Kidney capillary endothelial cell (primary cell): Measurements from ENCODE around the gene KRTCAP2.
A peak's percentile ranks its signal among the peaks of the same experiment; 100 is the strongest.

Experiments used
- DNase-seq: peaks from one replicate; pipeline ENCODE4 v3.0.0-alpha.2; 2018; ENCODE audit warnings: low spot score

Gene KRTCAP2

DNA sequence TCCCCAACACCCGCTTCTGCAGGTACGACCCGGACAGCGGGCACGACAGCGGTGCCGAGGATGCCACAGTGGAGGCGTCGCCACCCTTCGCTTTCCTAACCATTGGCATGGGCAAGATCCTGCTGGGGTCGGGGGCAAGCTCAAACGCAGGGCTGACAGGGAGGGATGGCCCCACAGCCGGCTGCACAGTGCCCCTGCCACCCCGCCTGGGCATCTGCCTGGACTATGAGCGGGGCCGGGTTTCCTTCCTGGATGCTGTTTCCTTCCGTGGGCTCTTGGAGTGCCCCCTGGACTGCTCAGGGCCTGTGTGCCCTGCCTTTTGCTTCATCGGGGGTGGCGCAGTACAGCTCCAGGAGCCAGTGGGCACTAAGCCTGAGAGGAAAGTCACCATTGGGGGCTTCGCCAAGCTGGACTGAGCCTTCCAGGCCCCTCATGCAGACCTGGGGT, 10.7 kb upstream of the KRTCAP2 start:
- no peak for DNase-seq

- DNase-seq = no peak
Observed at GRCh38 chr1:155182052-155182550, 9.0 kb upstream of the KRTCAP2 start.

DNA sequence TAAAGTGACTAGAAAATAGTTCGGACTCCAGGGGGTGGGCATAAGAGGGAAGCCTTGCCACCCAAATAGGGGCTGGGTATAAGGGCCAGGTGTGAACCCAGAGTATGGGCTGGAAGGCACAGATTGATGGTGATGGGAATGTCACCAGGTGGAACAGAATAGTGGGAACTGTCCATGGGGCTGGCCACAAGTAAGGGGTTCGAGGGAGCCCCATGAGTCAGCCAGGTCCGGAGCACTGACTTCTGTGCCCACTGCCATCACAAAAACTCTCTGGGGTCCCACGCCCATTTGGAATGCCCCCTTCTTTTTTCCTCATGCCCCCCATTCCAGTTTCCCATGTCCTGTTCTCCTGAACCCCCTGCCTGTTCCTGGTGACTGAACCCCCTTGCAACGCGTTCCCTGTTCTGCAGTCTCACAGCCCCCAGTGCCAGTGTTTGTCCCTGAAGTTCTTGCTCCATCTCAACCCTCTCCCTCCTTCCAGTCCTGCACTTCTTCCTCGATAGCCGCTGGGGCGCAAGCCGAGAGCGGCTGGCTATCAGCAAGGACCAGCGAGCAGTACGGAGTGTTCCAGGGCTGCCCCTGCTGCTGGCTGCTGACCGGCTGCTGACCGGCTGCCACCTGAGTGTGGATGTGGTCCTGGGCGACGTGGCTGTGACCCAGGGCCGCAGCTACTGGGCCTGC, 8.4 kb upstream of the KRTCAP2 start:
- DNase-seq = no peak

GRCh38 chr1:155179112-155180031, 6.3 kb upstream of the KRTCAP2 start:
- no peak for DNase-seq

DNA sequence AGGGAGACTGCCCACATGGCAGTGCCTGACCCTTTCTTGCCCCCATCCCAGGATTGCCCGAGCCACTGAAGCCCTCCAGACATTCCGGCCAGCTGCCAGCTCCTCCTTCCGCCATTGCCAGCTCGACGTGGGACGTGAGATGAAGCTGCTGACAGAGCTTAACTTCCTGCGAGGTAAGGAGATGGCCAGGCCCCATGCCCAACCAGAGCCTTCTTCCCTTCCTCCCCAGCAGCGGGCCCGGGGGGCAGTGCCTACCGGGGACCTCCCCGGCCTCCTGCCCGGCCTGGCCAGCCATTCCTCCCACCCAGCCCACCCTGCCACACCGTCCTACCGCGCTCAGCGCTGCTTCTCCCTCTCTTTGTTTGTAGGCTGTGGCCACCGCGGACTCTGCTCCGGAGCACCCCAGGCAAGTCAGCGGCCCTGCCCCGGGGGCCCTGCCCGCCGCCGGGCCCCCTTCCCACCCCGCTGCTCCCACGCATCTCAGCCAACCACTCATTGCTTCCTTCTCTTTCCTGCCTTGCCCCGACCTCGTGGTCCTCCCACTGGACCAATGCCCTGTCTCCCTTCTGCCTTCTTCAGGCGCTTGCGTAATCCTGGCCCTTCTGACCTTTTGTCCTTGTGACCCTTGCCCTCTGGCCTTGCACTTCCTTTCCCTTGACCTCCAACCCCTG, 5.5 kb upstream of the KRTCAP2 start:
- no peak for DNase-seq

DNA sequence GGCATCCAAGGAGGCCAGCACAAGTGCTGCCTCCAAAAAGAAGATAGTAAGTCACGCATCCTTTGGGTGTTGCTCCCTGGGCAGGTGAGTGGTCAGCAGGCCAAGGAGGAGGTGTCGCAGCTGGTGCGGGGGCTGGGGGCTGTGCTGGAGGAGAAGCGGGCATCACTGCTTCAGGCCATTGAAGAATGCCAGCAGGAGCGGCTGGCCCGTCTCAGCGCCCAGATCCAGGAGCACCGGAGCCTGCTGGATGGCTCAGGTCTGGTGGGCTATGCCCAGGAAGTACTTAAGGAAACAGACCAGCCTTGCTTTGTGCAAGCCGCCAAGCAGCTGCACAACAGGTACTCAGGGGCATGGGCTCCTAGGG, 4.8 kb upstream of the KRTCAP2 start:
- no peak for DNase-seq

DNA sequence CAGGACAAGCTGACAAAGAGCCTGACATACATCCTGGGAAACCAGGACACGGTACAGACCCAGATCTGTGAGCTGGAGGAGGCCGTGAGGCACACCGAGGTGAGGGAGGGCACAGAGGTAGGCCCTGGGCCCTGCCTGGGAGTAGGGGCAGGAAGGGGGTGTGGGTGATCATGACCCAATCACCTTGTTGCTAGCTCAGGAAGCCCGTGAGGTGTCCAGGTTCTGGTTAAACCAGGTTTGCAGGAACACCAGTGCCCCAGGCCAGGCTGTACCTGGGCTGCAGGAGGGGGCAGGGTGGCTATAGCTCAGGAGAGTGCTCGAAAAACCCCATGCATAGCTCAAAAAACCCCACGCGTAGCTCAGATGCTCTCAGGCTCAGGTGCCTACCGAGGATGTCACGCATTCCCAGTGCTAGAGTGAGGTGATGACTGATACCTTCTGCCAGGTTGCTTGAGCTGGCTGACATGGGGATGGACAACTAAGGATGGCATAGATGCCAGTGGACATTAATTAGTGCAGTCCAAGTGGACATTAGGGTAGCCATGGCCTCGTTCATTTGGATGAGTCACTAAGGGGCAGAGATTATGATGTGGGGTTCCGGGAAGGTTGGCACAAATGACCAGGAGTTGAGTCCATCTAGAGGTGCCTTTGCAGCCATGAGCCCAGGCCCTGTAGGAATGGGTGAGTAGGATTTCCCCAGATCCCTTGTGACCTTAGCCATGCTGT, 4.3 kb upstream of the KRTCAP2 start:
- DNase-seq = no peak

DNA sequence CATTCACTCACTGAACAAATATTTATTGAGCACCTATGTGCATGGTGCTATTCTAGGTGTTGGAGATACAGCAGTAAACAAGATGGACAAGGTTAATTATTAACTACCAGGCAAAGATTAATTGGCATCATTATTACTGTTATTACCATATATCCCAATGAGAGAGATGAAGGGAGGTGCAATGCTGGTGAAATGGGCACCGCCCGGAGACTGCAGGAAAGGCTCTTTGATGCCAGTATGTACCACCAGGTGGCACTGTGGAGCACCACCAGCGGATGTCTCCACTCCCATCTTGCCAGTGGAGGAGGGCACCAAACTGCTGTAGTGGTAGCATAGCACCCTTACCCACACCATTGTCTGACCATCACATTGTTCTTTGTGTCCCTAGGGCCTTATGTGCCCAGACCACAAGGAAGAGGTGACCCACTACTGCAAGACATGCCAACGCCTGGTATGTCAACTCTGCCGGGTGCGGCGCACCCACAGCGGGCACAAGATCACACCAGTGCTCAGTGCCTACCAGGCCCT, 3.5 kb upstream of the KRTCAP2 start:
- peak; percentile 75 for DNase-seq

DNA sequence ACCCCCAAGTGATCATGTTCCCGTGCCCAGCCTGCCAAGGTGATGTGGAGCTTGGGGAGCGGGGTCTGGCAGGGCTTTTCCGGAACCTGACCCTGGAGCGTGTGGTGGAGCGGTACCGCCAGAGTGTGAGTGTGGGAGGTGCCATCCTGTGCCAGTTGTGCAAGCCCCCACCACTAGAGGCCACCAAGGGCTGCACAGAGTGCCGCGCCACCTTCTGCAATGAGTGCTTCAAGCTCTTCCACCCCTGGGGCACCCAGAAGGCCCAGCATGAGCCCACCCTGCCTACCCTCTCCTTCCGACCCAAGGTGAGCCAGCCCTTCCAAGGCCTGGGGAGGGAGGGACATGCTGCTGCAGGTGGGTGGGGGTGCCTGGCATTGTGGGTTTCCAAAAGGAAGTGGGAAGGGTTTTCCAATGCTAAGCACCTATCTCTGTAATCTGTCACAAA, 2.8 kb upstream of the KRTCAP2 start:
- no peak for DNase-seq

DNA sequence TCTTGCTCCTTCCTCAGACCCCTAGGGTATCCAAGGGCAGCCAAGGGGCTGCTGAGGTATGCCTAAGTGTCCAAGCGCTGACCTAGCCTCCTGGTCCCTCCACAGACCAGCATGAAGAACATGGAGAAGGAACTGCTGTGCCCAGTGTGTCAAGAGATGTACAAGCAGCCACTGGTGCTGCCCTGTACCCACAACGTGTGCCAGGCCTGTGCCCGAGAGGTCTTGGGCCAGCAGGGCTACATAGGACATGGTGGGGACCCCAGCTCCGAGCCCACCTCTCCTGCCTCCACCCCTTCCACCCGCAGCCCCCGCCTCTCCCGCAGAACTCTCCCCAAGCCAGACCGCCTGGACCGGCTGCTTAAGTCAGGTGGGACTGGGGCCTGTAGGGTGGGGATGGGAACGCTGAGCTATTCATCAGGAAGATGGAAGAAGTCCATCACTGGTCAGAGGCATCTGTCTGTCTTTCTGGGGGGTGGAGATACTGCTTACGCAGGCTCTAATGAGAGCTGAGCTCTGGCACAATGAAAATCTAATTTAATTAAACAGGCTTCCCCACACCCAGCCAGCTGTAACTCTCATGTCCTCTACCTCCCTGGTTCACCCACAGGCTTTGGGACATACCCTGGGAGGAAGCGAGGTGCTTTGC, 2.3 kb upstream of the KRTCAP2 start:
- no peak for DNase-seq

GRCh38 chr1:155174324-155175280, 1.5 kb upstream of the KRTCAP2 start:
- no peak for DNase-seq

DNA sequence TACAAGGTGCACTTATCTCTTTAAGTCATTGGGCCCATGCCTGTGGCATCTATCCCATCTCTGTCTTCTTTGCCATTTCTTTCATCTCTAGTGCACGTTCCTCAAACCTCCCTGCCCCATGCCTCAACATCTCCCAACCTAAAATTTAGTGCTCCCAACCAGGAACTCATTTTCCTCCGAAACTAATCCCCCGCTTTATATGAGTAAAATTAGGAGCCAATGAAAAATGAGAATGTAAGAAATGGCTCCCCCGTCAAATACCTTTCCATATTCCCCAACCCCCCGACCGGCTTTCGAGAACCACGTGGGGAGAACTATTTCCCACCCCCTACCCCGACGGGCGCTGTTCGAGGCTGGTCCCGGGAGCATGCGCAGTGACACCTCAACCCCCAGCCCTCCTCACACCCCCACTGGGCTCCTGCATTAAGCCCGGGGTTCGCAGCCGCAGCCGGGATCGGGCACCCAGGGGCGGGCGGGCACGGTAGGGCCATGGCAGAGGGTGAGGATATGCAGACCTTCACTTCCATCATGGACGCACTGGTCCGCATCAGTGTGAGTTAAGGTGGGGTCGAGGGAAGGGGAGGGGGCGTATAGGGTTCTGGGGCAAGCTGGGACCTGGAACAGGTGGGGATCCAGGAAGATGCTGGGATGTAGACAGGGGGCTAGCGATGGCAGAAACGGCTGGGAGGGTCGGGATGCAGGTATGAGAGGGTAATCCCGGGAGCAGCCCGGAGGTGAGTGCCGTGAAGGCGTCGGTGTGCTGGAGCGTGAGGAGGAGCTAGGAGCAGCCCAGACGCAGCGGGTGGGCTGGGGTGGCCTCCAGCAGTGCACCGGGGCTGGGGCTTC, 597 bp upstream of the KRTCAP2 start, which contains the start of gene TRIM46:
TSS of gene TRIM46 (plus strand) at position 372 of the 846 bp plus-strand sequence. CDS start at position 490, 118 bp downstream.
- peak; percentile 58 for DNase-seq

DNA sequence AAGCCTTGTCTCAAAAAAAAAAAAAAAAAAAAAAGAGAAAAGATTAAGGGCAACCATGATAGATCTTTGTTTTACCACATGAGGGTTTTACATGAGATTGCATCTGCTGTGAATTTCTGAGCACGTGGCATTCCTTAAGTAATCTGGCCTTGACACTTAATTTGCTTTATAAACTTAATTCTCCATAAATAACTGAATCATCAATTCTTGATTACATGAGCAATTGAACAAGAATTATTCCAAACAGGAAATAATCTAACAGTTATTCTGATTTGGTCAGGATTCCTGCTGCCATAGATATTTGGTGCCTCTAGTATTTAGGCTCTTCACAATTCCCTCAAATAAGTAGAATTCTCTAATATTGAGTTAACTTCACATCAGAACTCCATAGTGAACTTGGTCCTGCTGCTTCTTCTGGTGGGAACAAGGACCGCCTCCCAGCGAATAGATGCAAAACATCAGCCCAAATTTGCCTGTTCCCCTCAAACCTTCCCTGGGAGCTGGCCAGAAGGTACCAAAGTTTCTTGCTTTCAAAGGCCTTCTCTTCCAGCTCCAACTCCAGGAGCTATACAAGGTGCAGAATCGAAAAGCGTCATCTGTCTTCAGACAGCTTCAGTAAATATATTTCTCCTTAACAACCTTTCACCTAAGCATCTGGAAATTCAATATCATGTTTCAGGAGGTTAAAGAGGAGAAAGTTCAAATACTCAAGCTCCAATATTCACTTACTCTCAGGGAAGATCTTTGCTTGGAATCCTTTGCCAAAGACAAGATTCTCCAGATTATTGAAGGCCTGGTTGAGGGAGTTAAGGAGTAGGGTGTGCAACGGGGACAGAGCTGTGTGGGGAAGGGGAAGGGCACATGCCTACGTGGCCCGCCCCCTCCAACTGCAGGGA, 1.0 kb downstream of the KRTCAP2 start:
- no peak for DNase-seq

DNA sequence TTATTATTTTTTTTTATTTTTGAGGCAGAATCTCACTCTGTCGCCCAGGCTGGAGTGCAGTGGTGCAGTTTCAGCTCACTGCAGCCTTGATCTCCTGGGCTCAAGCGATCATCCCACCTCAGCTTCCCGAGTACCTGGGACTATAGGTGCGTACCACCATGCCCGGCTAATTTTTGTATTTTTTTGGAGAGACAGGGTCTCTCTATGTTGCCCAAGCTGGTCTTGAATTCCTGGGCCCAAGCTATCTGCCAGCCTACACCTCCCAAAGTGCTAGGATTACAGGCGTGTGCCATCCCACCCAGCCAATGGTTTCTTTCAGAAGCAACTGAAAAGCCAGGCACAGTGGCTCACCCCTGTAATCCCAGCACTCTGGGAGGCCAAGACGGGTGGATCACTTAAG, 2.3 kb downstream of the KRTCAP2 start:
- DNase-seq = no peak

DNA sequence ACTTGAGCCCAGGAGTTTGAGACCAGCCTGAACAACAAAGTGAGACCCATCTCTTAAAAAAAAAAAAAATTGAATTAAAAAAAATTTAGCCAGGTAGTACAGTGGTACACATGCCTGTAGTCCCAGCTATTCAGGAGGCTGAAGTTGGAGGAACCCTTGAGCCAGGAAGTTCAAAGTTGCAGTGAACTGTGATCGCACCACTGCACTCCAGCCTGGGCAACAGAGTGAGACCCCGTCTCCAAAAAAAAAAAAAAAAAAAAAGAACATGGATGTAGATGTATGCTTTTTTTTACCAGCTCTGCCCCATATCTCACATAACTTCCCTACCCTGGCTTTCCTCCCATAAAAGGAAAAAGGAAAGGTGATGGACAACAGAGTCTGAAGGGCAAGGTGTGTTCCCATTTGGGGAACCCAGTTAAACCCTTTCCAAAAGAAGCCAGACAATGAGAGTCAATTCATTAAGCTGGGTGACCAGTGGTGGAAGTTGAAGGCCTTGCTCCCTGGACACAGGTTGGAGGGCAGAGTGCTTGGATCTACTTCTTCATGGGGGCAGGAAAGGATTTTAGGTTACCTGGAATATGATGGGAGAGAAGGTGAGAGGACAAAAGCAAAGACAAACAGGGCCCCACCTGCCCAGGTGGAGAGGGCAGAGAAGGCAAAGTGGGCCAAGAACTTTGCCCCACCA, 2.9 kb downstream of the KRTCAP2 start:
- no peak for DNase-seq

- DNase-seq = no peak
Observed at GRCh38 chr1:155169541-155169940, 3.6 kb downstream of the KRTCAP2 start.
